Islet of Langerhans (tissue), 1 donor: ENCODE data around the gene PTPN11.
"Not testable (repeated sequence)": the region's sequence is repeated elsewhere in the genome, so short reads cannot be mapped to it uniquely, and the experiment has no call there.

ENCODE experiments used
- FAIRE-seq: peaks from one replicate; lab custom pipeline; 2011; peaks lifted over from hg19 to GRCh38; lab: Jason Lieb, UNC

The PTPN11 gene

GRCh38 chr12:112418608-112419296 lies at the start of gene PTPN11:
TSS of gene PTPN11 (plus strand) at chr12:112418947. CDS start at chr12:112419112, 165 bp downstream.
- no peak for FAIRE-seq

DNA sequence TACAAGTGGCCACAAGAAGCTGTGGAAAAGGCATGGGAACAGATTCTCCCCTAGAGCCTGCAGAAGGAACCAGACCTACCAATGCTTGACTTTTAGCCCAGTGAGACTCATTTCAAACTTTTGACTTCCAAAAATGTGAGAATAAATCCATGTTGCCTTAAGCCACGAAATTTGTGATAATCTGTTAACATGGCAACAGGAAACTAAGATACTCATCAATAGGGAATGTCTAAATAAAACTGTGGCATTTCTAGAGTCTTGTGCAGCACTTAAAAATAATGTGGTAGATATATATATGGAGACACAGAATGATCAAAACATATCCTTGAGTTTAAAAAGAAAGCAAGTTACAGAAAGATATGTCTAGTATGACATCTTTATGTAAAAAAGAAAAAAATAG lies 48.5 kb upstream of the PTPN11 start:
- no peak for FAIRE-seq

DNA sequence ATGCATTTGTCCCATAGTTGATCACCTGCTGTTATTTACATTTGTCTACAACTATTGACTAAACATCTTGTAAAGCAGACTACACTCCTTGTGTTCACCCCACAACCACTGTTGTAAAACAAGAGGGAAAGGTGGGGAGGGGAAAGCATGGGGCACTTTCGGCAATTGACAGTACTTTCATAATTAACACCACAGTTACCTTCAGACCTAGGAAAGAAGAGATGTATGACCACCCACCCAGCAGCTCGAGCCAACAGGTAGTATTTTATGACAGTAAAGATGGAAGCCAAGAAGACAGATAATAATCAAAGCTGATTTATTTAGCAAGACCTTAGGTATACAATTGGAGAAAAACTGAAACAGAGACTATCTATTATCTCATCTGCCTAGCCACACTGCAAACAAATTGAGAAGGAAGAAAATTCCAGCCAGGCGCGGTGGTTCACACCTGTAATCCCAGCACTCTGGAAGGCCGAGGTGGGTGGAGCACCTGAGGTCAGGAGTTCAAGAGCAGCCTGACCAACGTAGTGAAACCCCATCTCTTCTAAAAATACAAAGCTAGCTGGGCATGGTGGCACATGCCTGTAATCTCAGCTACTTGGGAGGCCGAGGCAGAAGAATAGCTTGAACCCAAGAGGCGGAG lies 47.8 kb upstream of the PTPN11 start:
- no peak for FAIRE-seq

GRCh38 chr12:112374166-112374740 lies 44.5 kb upstream of the PTPN11 start:
- no peak for FAIRE-seq

GRCh38 chr12:112375105-112375504 lies 43.6 kb upstream of the PTPN11 start:
- no peak for FAIRE-seq

DNA sequence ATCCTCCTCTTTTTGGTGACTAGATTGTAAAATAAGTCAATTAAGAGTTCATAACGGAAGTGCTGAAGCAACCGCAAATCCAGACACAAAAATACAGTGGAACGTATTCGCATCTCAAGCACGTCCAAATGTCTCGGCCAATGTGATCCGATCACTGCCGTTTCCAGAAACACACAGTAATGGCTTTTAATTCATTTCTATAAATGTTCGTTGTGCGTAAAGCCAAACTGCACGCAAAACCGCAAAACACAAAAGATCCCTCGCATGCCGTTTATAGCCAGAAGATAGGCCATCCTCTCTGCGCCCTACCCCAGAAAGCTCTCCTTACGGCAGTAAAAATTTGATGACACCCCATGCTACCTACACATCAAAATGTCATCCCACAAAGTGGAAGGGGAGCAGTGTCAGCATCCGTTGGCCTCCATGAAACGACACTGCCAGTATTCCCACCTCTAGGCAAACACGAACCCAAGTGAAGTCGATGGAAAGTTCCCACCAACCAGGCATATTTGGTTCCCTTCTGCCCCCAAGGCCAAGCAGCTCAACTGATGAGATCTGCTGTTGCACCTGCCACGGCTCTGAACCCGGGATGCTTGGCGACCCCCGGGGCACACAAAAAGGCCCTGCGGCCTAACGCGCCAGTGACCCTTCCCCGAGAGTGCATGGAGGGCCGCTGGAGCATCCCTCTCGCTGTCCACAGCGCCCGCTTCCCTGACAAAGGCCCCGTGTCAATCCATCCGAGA lies 37.9 kb upstream of the PTPN11 start:
- no peak for FAIRE-seq

- no peak for FAIRE-seq
These were observed 37.3 kb upstream of the PTPN11 start for GRCh38 chr12:112381406-112381882.

GRCh38 chr12:112381883-112382796 lies 36.6 kb upstream of the PTPN11 start, which contains the start of gene HECTD4:
TSS of gene HECTD4 (minus strand) at chr12:112382431. CDS start at chr12:112382128, 303 bp downstream.
- no peak for FAIRE-seq

DNA sequence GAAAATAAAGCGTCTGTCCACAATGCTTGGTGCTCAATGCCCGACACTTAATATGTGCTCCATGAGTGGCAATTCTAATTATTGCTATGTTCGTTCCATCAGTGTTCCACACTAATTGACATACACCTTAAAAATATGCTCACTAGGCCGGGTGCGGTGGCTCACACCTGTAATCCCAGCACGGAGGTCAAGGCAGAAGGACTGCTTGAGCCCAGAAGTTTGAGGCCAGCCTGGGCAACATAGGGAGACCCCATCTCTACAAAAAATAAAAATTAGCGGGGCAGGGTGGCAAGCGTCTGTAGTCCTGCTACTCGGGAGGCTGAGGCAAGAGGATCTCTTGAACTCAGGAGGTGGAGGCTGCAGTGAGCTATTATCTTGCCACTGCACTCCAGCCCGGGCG lies 35.9 kb upstream of the PTPN11 start:
- FAIRE-seq, result no peak

DNA sequence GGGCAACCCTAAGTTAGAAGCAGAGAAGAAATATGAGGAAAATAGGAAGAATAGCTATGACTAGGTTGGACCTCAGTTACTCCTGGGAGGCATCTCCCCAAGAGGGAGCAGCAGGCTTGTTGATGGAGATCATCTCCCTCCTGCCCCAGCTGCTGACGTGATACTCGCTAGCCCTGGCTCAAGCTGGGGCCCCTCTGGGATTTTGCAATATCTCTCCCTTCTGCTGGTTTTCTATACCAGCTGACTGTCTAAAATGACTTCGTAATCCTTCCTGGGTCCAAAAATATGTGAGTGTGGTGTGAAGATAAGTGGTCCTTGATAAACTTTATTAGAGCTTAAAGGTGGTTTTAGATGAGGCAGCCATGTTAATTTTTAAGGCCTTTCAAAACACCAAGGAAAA lies 32.0 kb upstream of the PTPN11 start:
- FAIRE-seq, result no peak

DNA sequence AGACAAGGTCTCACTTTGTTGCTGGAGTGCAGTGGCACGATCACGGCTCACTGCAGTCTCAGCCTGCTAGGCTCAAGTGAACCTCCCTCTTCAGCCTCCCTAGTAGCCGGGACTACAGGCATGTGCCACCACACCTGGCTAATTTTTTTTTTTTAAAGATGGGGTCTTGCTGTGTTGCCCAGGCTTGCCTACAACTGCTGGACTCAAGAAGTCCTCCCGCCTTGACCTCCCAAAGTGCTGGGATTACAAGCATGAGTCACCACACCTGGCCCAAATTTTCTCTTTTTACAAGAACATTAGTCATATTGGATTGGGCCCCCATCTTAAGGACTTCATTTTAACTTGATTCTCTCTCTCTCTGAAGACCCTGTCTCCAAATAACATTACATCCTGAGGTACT lies 29.5 kb upstream of the PTPN11 start:
- FAIRE-seq, result no peak

- FAIRE-seq, result not testable (repeated sequence)
These were observed 28.7 kb upstream of the PTPN11 start for GRCh38 chr12:112389922-112390654.

GRCh38 chr12:112393328-112393727 lies 25.4 kb upstream of the PTPN11 start:
- no peak for FAIRE-seq

GRCh38 chr12:112401054-112401453 lies 17.7 kb upstream of the PTPN11 start:
- FAIRE-seq, result no peak

DNA sequence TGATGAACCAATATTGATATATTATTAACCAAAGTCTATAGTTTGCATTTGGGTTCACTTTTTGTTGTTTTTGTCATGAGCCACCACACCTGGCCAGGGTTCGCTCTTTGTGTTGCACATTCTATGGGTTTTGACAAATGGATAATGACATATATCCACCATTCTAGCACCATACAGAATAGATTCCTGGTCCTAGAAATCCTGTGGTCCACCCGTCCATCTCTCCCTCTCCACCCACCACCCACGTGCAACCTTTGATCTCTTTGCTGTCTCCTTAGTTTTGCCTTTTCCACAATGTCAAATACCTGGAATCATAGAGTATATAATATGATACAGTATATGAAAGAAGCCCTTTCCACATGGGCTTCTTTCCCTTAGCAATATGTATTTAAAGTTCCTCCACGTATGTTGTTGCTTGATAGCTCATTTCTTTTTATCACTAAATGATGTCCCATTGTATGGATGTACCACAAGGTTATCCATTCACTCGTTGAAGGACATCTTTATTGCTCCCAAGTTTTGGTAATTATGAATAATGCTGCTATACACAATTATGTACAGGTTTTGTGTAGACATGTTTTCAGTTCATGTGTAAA lies 16.7 kb upstream of the PTPN11 start:
- FAIRE-seq, result no peak

DNA sequence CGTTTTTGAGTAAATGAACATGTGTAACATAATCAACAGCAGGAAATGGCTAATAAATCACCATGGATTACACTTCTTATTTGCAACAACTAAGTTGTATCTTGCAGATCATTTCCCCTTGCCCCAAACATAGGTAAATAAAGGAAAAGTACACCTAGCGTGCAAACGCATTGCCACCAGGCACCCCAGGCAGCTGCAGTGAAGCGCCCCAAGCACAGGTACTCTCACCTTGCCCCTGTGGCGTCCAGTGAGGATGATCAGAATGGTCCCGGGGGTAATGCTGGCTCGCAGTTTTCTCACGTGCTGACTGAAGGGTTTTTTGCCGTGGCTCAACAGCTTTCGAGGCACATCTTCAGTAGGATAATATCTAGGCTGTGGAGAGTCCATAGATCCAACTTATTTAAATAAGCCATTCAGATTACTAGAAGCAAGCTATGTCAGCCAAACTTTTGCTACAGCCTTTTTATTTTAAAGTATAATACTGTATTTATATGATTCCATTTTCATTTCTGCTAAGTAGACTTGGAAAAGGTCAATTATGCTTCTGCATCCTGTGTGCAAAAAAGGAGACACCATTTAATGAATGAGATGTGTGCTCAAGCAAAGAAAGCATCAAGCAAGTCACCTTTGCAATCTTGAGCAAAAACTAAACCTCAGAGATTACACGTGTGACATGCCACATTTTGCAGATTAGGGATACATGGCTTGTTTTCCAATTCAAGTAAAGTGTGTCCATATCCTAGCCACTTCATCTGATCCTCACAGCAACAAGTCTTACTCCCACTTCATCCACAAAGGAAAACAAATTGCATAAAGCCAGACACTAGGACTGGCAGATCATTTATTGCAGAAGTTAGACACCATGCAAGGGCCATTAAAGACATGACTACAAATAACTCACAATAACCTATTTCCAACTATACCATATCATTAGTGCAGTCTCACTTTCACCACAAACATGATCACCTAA lies 11.9 kb upstream of the PTPN11 start:
- no peak for FAIRE-seq

- not testable (repeated sequence) for FAIRE-seq
These were observed 11.1 kb upstream of the PTPN11 start for GRCh38 chr12:112407683-112408082.

- FAIRE-seq, result no peak
These were observed 10.1 kb upstream of the PTPN11 start for GRCh38 chr12:112408621-112409020.
